Sigmoid colon (tissue), 7 donors: ENCODE data around the gene ZNF101. TPM values are rescaled to one million over a fixed set of nuclear protein-coding genes. Genes with fewer than 3 reads are reported as not detected.
A peak's percentile ranks its signal among the peaks of the same experiment; 100 is the strongest.

ENCODE experiments used
- DNase-seq: peaks from one replicate; pipeline ENCODE4 v3.0.0-alpha.2; 2019
- H3K27ac ChIP-seq, 4 donors: fragments of 200-600 bp; sonication (generic); one replicate each; pipeline ENCODE4 v1.5.1; 2016 to 2019; ENCODE audit warnings: mild to moderate bottlenecking in 1 of 4
- H3K27me3 ChIP-seq, 3 donors: fragments of 200-600 bp; sonication (generic); one replicate each; pipeline ENCODE4 v1.5.1; 2019; ENCODE audit warnings: mild to moderate bottlenecking in 1 of 3
- H3K36me3 ChIP-seq, 4 donors: fragments of 200-600 bp; sonication (generic); one replicate each; pipeline ENCODE4 v1.5.1; 2016 to 2019
- H3K4me1 ChIP-seq, 4 donors: fragments of 200-600 bp; sonication (generic); one replicate each; pipeline ENCODE4 v1.5.1; 2017 to 2019
- H3K4me3 ChIP-seq, 4 donors: fragments of 200-600 bp; sonication (generic); one replicate each; pipeline ENCODE4 v1.5.1; 2017 to 2019; ENCODE audit warnings: mild to moderate bottlenecking in 2 of 4, moderate library complexity in 1 of 4
- H3K9me3 ChIP-seq, 4 donors: fragments of 200-600 bp in 3 of 4; sonication (generic) in 3 of 4; one replicate each; pipeline versions ENCODE4 v1.5.1 to v1.6.1; 2013 to 2019
- CTCF ChIP-seq, 4 experiments: fragments of 450-650 bp in 3 of 4; fragments of 200-600 bp in 1 of 4; IDR thresholded peaks; one replicate each; pipeline ENCODE4 v1.5.1; 2016 to 2019; ENCODE audit warnings: antibody characterized with exemption in 4 of 4, mild to moderate bottlenecking in 3 of 4, moderate library complexity in 2 of 4
- EP300 ChIP-seq, 4 donors: sonication (generic); formaldehyde crosslinking; IDR thresholded peaks; one replicate each; pipeline ENCODE4 v1.6.1; 2017; ENCODE audit warnings: antibody characterized with exemption in 4 of 4
- POLR2A ChIP-seq, 2 donors: fragments of 450-650 bp; IDR thresholded peaks; one replicate each; pipeline ENCODE4 v1.6.1; 2016; ENCODE audit warnings: antibody characterized with exemption in 2 of 2, mild to moderate bottlenecking in 2 of 2, moderate library complexity in 2 of 2
- POLR2AphosphoS5 ChIP-seq, 4 donors: sonication (generic); formaldehyde crosslinking; IDR thresholded peaks; one replicate each; pipeline ENCODE4 v1.6.1; 2017; ENCODE audit warnings: antibody characterized with exemption in 4 of 4
- WGBS, 2 donors: extraction: QIAGEN DNeasy Blood & Tissue Kit; methylation state at CpG; one replicate each; pipeline ENCODE4 v1.1.7; 2013; 5-methylcytosine and 5-hydroxymethylcytosine counted together
- intact Hi-C: fragments of 100-400 bp; cut with DNase I; formaldehyde crosslinking; loops from one replicate; pipeline ENCODE4 v1.15.1; 2023
- polyA plus RNA-seq, 3 donors: library from polyadenylated mRNA; stranded (reverse); fragments of 200-250 nt; gene quantifications; one replicate each; pipeline ENCODE4 v1.2.3, GENCODE V29; 2013
- total RNA-seq, 4 donors: library from RNA; depleted of rRNA; stranded (reverse); fragments of >200 nt; gene quantifications; one replicate each; pipeline ENCODE4 v1.1.0, GENCODE V29; 2016
- donor health status: healthy with polysubstance abuse.
- donor health status: Bipolar disorder and iron deficiency.
- donor health status: healthy.

ZNF101 gene
- total and polyA plus RNA-seq, 7 donors = 4.7 to 24.2 (median 6.4) TPM

DNA sequence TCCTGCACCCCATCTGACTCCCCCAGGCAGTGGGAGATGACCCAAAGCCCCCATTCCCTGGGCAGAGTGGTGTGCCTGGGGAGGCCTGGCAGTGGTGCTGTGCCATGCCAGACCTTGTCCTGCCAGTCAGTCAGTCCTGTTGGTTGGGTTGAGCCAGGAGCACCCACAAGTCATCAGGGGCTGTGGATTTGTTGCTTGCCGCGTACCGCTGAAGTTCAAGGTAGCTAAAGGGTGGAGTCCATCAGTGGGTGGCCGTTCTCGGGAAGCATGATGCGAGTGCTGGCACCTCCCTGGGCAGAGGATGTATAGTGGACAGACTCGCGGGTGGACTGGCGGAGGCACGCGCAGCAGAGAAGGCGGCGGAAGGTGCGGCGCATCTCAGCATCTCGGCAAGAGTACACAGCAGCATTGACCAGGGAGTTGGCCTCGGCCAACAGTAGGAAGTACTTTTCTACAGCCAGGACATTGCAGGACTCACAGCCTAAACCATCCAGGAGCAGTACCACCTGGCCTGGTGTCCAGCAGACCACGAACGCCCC lies 44.5 kb upstream of the ZNF101 start:
- intact Hi-C loops = no loop called here
- 96% methylated on average over 19 of the region's 19 CpGs for WGBS, 2 donors
- DNase-seq = no peak
- peaks cover 9 to 34% (median 15%) of the 10 kb centered on the region in 3 donors for H3K27me3 ChIP-seq
- H3K4me3 ChIP-seq = no peak overlapping the region
- H3K36me3 ChIP-seq = no peaks in the 10 kb centered on the region
- TF ChIP-seq POLR2AphosphoS5 (IDR thresholded peaks at IDR 0.05) (no peak), EP300 (IDR thresholded peaks at IDR 0.05) (no peak), POLR2A (IDR thresholded peaks at IDR 0.05) (no peak), CTCF (IDR thresholded peaks at IDR 0.05) (no peak)
- H3K4me1 ChIP-seq = peaks cover 0 to 15% (median 14%) of the 10 kb centered on the region in 4 donors
- no peaks in the 10 kb centered on the region for H3K9me3 ChIP-seq
- H3K27ac ChIP-seq = no peak overlapping the region

DNA sequence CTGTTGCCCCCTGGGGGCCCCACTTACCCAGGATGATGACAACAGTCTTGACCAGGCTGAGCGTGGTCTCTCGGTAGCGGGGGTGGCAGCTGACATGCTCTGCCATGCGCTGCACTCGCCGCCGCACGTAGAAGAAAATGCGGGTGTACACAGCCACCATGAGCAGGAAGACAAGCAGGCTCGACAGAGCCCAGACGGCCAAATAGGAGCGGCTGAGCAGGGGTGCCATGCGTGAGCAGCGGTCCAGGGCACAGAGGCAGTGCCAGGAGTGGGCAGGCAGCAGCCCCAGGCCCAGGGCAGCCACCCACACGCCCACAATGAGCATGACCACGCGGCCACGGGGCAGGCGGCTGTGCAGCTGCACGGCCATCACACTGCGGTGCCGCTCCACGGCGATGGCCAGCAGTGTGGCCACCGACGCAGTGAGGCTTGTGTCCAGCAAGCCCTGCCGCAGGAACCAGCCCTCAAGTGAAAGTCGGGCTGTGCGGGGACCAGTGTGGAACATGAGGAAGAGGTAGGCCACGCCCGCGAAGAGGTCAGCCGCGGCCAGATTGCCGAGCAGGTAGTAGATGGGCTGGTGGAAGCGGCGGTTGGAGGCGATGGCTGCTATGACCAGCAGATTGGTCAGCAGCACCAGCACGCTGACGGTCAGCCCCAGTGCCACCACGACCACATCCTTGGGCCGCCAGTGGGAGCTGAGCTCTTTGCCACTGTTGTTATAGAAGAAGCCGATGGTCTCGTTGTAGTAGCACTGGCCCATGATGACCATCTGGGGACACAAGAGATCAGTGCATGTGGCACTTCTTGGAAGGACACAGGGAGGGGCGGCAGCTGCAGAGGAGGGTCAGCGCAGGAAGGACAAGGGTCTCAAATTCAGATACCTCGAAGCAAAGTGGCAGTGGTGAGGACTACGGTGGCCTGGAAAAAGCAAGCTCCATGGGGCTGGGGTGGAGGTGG lies 41.8 kb upstream of the ZNF101 start:
- no peak overlapping the region for H3K4me3 ChIP-seq
- no peak for TF ChIP-seq POLR2A (IDR thresholded peaks at IDR 0.05)
- H3K9me3 ChIP-seq = no peaks in the 10 kb centered on the region
- 94 to 95% methylated on average over 48 of the region's 48 CpGs for WGBS, 2 donors
- H3K4me1 ChIP-seq = peaks cover 0 to 15% (median 14%) of the 10 kb centered on the region in 4 donors
- H3K36me3 ChIP-seq = no peaks in the 10 kb centered on the region
- intact Hi-C loops = no loop called here
- H3K27me3 ChIP-seq = peaks cover 9 to 31% (median 15%) of the 10 kb centered on the region in 3 donors
- no peak overlapping the region for H3K27ac ChIP-seq
- DNase-seq = no peak

GRCh38 chr19:19627621-19628500 lies 40.8 kb upstream of the ZNF101 start, which contains the start of gene LPAR2:
Gene LPAR2 (minus strand): TSS chr19:19628220. CDS start chr19:19627275, 945 bp downstream.
- no peak within 1 kb of the TSS for H3K27ac ChIP-seq
- no peak for DNase-seq
- 1% methylated on average over 87 of the region's 87 CpGs for WGBS, 2 donors
- H3K36me3 ChIP-seq = no peaks in the 10 kb centered on the region
- TF ChIP-seq CTCF (IDR thresholded peaks at IDR 0.05) (no peak), EP300 (IDR thresholded peaks at IDR 0.05) (no peak), POLR2AphosphoS5 (IDR thresholded peaks at IDR 0.05) (no peak), POLR2A (IDR thresholded peaks at IDR 0.05) (no peak)
- H3K4me3 ChIP-seq = peak within 1 kb of the TSS; percentile 4 to 46 (median 38)
- H3K9me3 ChIP-seq = no peaks in the 10 kb centered on the region
- peaks cover 0 to 15% (median 14%) of the 10 kb centered on the region in 4 donors for H3K4me1 ChIP-seq
- intact Hi-C loops = no loop called here
- H3K27me3 ChIP-seq = peaks cover 9 to 31% (median 15%) of the 10 kb centered on the region in 3 donors

- 5 to 9% methylated on average over 51 of the region's 51 CpGs for WGBS, 2 donors
- no peak overlapping the region for H3K27ac ChIP-seq
- H3K4me3 ChIP-seq = peak overlapping the region in 3 of 4 donors; percentile 33 to 46 (median 43)
- TF ChIP-seq POLR2A (IDR thresholded peaks at IDR 0.05) (no peak), EP300 (IDR thresholded peaks at IDR 0.05) (no peak), CTCF (IDR thresholded peaks at IDR 0.05) (no peak), POLR2AphosphoS5 (IDR thresholded peaks at IDR 0.05) (no peak)
- peaks cover 9 to 31% (median 15%) of the 10 kb centered on the region in 3 donors for H3K27me3 ChIP-seq
- H3K4me1 ChIP-seq = peaks cover 0 to 15% (median 14%) of the 10 kb centered on the region in 4 donors
- DNase-seq = no peak
- intact Hi-C loops = no loop called here
- H3K36me3 ChIP-seq = peaks cover 0 to 4% (median 0%) of the 10 kb centered on the region in 4 donors
- H3K9me3 ChIP-seq = no peaks in the 10 kb centered on the region
Measured at GRCh38 chr19:19628501-19629134, 40.0 kb upstream of the ZNF101 start.
